ENCODE results near the gene DYNC2I2. TPM values are rescaled to one million over a fixed set of nuclear protein-coding genes. Genes with fewer than 3 reads are reported as not detected.
A peak's percentile ranks its signal among the peaks of the same experiment; 100 is the strongest.
"Not testable (repeated sequence)": the region's sequence is repeated elsewhere in the genome, so short reads cannot be mapped to it uniquely, and the experiment has no call there.

Gene DYNC2I2
- 20.0 TPM for total RNA-seq (ENCODE audit: insufficient read depth, low replicate concordance)

GRCh38 chr9:128656416-128657343 lies at the start of gene DYNC2I2:
TSS of gene DYNC2I2 (minus strand) at chr9:128656847. CDS start at chr9:128656726, 121 bp downstream.
- DNase-seq (ENCODE audit: low spot score), result peak; percentile 97

DNA sequence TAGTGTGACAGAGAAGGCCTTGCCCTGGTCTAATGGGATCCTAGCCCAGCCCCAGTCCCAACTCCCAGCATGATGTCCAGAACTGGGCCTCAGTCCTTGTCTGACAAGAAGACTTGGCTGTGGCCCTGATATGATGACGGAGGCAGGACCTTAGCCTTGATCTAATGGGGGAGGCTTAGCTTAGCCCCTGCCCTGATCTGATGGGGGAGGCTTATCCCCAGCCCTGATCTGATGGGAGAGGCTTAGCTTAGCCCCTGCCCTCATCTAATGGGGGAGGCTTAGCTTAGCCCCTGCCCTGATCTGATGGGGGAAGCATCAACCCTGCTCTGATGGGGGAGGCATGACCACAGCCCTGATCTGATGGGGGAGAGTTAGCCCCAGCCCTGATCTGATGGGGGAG lies 49.4 kb upstream of the DYNC2I2 start:
- DNase-seq (ENCODE audit: low spot score), result no peak

GRCh38 chr9:128705051-128705965 lies 48.7 kb upstream of the DYNC2I2 start:
- DNase-seq (ENCODE audit: low spot score), result no peak

DNA sequence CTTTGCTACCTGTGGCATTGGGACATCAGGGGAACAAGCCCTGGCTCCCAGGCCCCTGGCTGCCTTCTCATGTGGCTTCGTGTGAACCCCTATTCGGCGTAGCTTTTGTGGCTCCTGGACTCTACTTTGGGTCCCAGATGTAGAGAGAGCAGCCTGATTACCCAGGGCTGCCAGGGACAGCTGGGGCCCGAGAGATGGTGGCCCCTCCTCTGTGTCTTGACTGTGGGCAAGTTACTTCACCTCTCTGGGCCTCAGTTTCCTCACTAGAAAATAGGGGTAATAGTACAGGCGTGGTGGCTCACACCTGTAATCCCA lies 47.7 kb upstream of the DYNC2I2 start:
- no peak for DNase-seq (ENCODE audit: low spot score)

DNA sequence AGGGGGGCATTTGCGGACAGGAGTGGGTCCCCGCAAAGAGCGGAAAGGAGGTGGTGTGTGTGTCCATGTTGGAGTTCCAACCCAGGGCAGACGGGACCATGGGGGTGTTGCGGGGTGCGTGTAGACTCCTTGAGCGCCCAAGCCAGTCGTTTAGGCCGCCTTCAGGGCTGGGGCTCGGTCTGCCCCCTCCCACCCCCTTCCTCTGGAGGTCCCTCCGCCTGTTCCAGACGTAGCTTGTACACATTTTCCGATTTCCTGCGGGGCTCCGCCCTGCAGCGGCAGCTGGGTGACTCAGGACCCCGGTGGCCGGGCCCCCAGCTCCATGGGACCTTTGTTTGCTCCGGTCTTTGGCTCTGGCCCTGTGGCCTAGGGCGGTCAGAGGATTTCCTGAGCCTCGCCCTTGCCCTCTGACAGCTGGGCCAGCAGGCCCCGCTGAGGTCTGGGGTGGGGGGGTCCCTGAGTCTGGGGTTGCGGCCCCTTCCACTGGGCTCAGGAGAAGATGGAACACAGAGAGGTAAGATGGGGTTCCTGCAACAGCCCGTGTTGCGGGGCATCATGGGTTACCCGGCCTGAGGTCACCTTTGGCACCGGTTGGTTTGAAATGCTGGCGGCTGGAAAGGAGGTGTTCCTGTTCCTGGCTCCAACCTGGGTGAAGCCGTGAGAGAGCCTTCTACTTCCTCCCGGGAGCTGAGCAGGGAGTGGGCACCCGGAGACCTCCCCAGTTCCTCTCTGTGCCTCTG lies 47.1 kb upstream of the DYNC2I2 start:
- DNase-seq (ENCODE audit: low spot score), result no peak

DNA sequence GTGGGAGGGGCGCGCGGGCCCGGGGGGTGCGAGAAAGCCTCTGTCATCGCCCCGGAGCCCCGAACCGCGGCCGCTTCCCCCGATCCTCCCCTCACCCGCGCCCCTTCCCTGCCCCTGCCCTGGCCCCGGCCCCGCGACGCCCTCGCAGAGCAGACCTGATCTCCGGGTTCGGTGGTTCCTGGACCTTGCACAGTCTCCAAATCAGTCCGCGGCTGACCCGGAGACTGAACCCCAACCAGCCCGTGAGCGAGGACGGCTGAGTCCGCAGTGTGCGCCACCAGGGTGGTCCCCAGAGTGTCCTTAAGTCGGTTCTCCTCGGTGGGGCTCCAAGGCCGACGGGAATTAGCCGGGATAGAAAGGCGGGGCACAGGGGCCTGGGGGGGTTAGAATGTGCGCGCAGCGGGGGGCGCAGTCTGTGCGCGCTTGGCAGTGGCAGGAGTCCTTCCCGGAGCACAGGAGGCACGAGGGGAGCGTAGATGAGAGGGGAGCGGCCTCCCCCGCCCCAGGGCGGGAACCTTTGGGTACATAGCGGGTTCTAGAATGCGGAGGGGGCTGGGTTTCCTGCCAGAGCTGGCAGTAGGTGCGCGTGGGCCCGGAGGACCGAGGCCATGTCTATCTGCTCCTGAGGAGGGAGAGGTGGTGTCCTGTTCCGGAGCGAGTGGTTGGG lies 46.4 kb upstream of the DYNC2I2 start:
- peak; percentile 26 for DNase-seq (ENCODE audit: low spot score)

DNA sequence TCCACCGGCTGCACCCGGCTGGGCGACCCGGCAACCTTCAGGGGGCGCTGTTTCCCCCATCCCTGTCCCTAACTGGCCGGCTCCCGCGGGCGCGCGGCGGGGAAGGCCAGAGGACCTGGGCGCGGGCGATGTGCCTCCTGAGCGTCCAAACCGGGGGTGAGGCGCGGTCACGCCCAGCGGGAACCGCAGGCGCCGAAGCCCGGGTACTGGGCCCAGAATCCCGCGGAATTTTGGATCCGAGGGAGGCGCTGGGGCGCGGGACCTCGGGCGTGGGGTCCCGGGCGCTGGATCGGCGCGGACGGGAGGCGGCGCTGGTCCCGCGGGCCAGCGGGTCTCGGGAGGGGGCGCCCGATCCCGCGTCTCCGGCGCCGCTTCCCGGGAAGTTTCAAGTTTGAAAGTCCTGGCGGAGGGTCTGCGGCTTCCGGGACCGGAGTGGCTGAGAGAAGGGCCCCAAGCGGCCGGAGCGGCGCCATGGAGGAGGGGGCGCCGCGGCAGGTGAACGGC lies 45.9 kb upstream of the DYNC2I2 start, which contains the start of gene PKN3:
Gene PKN3 (plus strand): TSS at position 59 of the 504 bp plus-strand sequence. CDS start 413 bp downstream, at position 472.
- peak; percentile 82 for DNase-seq (ENCODE audit: low spot score)

DNA sequence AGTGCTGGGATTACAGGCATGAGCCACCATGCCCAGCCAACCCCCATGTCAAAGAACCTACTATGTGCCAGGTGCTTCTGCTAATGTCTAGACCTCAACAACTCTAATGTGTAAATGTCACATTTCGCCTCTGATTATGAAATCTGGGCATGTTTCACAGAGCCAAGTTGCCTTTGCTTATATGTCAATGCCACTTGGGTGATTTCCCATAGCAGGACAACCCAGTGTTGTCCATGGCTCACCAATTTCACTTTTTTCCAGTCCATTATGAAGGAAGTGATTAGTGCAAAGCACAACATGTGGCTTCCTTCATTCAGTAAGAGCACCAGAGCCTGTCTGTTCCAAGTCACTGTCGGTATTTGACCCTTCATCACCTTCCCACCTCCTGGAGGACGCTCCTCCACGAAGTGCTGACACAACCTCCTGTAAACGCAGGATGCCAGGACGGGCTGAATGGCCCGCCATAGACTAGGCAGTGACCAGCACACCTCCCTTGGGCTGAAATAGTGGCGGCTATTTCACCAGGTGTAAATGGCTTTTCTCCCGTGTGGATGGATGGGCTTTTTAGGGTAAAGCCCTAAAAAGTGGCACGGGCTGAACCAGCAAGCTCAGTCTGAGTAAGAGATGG lies 44.7 kb upstream of the DYNC2I2 start:
- DNase-seq (ENCODE audit: low spot score), result no peak

DNA sequence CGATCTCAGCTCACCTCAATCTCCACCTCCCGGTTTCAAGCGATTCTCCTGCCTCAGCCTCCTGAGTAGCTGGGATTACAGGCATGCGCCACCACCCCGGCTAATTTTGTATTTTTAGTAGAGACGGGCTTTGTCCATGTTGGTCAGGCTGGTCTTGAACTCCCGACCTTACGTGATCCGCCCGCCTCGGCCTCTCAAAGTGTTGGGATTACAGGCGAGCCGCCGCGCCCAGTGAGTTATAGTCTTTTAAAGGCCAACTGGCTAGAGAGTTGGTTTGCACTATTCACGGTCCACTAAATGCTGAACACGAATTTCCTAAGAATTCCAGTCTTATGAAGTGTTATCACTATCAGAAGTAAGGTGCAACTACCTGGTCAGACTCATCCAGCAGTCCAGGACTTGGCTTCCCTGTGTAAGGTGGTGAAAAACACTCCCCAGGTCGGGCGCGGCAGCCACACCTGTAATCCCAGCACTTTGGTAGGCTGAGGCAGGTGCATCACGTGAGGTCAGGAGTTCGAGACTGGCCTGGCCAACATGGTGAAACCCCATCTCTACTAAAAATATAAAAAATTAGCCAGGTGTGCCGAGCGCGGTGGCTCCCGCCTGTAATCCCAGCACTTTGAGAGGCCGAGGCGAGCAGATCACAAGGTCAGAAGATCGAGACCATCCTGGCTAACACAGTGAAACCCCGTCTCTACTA lies 42.6 kb upstream of the DYNC2I2 start:
- DNase-seq (ENCODE audit: low spot score), result not testable (repeated sequence)

GRCh38 chr9:128696923-128697707 lies 40.5 kb upstream of the DYNC2I2 start:
- no peak for DNase-seq (ENCODE audit: low spot score)

- DNase-seq (ENCODE audit: low spot score), result no peak
Observed at GRCh38 chr9:128694344-128694743, 37.7 kb upstream of the DYNC2I2 start.

- DNase-seq (ENCODE audit: low spot score), result not testable (repeated sequence)
Observed at GRCh38 chr9:128693738-128694137, 37.1 kb upstream of the DYNC2I2 start.

GRCh38 chr9:128690684-128691034 lies 34.0 kb upstream of the DYNC2I2 start:
- no peak for DNase-seq (ENCODE audit: low spot score)

GRCh38 chr9:128689820-128690683 lies 33.4 kb upstream of the DYNC2I2 start:
- DNase-seq (ENCODE audit: low spot score), result peak; percentile 33

GRCh38 chr9:128689293-128689774 lies 32.7 kb upstream of the DYNC2I2 start:
- DNase-seq (ENCODE audit: low spot score), result no peak

DNA sequence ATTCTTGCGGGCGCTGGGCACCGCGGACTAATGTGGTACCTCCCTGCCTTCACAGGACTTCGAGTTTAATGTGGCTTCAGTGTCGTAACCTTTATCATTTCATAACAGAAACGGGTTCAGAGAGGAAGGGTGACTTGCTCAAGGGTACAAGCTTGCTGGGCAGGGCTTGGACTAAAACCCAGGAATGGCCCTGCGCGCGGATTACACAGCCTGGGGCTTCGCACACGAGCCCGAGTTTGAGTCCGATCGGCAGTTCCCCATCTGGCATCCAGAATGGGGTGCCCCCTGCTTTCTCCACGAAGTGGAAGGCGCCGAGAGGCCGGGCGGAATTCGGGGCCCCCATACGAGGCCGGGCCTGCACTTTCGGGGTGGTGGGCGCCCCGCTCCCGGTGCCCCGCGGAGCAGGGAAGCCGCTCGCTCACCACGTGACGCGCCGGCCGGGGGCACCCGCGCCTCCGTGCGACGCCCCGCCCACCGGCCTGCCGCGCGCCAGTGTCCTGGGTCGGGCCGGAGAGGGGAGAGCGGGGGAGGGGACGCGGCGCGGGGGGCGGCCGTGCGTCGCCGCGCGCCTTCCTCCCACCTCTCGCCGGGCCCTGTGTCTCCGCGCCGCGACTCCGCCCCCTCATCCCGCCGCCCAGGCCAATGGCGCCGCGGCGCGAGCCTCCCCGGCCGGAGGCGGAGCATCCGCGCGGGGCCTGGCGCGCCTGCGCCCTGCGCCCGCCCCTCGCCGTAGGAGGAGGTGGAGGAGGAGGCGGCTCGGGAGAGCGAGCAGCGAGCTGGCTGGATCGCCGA lies 32.0 kb upstream of the DYNC2I2 start, which contains the start of gene SET:
Gene SET (plus strand): TSS at position 722 of the 792 bp plus-strand sequence. CDS start 361 bp downstream, outside the sequence.
- peak; percentile 97 for DNase-seq (ENCODE audit: low spot score)

DNA sequence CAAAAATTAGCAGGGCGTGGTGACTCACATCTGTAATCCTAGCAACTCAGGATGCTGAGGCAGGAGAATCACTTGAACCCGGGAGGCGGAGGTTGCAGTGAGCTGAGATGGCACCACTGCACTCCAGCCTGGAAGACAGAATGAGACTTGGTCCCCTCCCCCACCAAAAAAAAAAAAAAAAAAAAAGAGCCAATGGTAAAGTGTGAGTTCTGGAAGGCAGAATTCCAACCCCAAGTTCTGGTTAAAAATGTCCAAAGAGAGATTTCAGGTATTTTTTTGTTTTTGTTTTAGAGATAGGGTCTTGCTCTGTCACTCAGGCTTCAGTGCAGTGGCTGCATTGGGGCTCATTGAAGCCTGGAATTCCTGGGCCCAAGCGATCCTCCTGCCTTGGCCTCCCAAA lies 30.8 kb upstream of the DYNC2I2 start:
- DNase-seq (ENCODE audit: low spot score), result no peak

Measured in umbilical cord (tissue), 2 donors.